CD4-positive, alpha-beta T cell treated with Interleukin-4 for 4 hours (primary cell): ENCODE results near the gene HLA-E.
"Not testable (repeated sequence)": the region's sequence is repeated elsewhere in the genome, so short reads cannot be mapped to it uniquely, and the experiment has no call there.

Source experiments
- DNase-seq: peaks from one replicate; pipeline ENCODE4 v3.0.0-alpha.2; 2020

The HLA-E gene

DNA sequence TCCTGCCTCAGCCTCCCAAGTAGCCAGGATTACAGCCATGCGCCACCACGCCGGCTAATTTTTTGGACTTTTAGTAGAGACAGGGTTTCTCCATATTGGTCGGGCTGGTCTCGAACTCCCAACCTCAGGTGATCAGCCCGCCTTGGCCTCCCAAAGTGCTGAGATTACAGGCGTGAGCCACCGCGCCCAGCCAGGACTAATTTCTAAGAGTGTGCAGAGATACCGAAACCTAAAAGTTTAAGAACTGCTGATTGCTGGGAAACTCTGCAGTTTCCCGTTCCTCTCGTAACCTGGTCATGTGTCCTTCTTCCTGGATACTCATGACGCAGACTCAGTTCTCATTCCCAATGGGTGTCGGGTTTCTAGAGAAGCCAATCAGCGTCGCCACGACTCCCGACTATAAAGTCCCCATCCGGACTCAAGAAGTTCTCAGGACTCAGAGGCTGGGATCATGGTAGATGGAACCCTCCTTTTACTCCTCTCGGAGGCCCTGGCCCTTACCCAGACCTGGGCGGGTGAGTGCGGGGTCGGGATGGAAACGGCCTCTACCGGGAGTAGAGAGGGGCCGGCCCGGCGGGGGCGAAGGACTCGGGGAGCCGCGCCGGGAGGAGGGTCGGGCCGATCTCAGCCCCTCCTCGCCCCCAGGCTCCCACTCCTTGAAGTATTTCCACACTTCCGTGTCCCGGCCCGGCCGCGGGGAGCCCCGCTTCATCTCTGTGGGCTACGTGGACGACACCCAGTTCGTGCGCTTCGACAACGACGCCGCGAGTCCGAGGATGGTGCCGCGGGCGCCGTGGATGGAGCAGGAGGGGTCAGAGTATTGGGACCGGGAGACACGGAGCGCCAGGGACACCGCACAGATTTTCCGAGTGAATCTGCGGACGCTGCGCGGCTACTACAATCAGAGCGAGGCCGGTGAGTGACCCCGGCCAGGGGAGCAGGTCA lies at the start of gene HLA-E:
Gene HLA-E, plus strand, starts transcription at position 429 of the 945 bp plus-strand sequence. Its CDS starts 23 bp downstream, at position 452.
- DNase-seq = peak; percentile 99

GRCh38 chr6:30441171-30441570 lies 48.1 kb upstream of the HLA-E start:
- DNase-seq = peak; percentile 29

GRCh38 chr6:30443657-30444450 lies 45.5 kb upstream of the HLA-E start:
- no peak for DNase-seq

DNA sequence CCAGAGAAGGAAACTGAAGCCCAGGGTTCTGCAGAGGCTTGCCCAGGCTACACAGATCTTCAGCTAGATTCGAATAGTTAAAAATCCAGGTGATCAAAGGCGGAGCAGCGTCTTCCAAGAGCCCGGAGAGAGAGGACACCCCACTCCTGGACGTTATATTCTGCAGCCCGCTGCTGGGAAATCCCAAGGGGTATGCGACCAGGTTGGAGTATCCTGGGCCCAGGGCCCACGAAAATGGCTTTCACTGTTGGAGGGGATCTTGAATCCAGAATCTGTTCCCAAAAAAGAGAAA lies 44.9 kb upstream of the HLA-E start:
- DNase-seq = no peak

DNA sequence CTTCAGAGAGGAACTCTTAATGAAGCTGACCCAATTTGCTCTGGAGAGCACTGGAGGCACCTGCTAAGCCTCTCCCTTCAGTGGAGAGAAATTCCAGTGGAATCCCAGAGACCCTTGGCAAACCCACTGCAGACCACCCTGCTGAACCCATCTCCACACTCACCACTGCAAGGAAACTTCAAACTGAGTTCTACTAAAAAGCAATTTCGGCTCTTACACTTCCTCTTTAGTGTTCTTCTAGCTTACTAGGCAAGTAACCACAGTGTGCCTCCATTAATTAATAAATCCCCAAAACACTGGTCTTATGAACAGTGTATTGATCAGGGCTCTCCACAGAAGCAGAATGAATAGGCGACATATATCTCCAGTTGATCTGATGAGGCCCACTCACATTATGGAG lies 43.0 kb upstream of the HLA-E start:
- DNase-seq = no peak

DNA sequence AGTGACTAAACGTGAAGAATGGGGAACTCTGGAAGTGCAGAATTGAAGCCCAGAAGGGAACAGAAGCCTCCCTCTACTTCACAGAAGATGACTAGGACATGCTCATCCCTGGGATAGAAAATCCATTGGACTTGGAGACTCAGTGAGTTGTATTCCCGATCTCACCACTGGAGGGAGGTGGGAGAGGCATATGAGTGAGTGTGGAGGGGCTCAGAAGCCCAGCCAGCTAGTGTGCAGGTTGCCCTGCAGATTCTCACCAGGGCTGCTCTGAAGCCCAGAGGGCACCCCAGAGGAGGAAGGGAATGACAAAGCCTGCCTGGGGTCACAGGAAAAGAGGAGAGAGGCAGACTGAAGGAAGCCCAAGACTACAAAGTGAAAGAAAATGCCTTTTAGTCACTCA lies 42.1 kb upstream of the HLA-E start:
- no peak for DNase-seq

GRCh38 chr6:30450548-30450908 lies 38.8 kb upstream of the HLA-E start:
- DNase-seq = no peak

- peak; percentile 70 for DNase-seq
Measured at GRCh38 chr6:30450909-30451841, 38.1 kb upstream of the HLA-E start.

- no peak for DNase-seq
Measured at GRCh38 chr6:30452736-30453507, 36.4 kb upstream of the HLA-E start.

DNA sequence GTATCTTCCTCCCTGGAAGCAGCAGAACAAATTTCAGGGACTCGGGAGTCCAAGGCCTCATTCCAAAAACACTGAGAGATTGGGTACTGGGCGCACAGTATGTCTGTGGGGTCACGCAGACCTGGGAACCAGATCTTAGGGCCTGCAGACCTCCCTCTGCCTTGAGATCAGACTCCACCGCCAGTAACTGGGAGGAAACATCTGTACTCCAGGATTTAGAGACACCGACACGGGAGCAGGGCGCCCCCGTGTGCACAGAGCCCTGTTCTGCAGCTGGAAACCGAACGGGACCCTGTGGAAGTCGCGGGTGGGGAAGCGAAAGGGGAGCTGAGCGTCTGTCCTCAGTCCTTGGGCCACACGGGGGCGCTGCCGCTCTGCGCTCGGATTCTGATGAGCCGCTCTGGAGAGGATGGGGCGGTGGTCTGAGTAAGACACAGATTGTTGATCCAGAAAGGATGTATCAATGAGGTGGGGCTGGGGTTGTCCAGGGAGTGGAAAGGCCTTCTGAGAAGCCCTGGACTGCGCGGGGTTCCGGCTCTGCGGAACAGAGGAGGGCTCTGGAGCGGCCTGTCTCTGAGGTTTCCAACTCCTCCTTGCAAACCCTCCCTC lies 35.7 kb upstream of the HLA-E start:
- peak; percentile 76 for DNase-seq

DNA sequence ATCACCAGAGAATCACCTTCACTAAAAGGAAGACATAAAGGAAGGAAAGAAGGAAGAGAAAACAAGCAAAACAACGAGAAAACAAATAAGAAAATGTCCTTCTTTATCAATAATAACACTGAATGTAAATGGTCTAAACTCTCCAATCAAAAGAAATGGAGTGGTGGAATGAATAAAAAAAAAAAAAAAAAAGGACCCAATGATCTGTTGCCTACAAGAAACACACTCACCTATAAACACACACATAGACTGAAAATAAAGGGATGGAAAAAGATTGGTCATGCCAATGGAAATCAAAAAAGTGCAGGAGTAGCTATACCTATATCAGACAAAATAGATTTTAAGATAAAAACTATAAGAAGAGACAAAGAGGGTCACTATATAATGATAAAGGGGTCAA lies 30.2 kb upstream of the HLA-E start:
- no peak for DNase-seq

DNA sequence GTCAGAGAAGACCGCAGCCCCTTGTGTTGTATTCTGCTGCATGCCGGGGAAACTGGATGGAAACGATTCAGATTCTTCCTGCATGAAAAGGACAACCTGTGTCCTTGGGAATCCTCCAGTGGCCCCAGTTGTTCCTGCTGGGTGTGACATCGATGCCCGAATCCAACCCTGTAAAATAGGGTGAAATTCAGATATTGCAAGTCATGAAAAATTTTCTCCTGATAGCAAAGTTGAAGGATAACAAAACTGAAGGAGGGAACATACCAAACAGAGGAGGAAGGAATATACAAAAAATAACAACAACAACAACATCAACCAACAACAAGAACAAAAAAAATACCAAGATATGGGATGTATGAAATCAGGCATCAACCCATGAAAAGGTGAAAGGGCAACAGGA lies 28.3 kb upstream of the HLA-E start:
- DNase-seq = no peak

GRCh38 chr6:30462482-30462881 lies 26.8 kb upstream of the HLA-E start:
- DNase-seq = no peak

DNA sequence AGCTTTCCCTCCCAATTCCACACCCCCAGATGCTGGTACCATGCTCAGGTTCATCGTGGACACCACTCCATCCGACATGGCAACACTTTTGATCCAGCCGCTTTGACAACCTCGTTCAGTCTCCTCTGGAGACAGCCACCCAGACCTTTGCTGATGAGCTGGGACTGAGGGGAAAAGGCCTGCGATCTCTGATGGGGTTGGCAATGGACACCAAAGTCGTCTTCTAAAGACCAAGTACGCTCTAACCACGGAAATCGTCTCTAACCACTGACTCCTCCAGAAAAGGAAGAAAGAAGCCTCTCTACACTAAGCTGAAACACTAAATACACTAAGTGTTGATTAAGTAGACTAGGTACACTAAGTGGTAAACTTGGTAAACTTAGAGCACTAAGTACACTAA lies 26.1 kb upstream of the HLA-E start:
- no peak for DNase-seq

DNA sequence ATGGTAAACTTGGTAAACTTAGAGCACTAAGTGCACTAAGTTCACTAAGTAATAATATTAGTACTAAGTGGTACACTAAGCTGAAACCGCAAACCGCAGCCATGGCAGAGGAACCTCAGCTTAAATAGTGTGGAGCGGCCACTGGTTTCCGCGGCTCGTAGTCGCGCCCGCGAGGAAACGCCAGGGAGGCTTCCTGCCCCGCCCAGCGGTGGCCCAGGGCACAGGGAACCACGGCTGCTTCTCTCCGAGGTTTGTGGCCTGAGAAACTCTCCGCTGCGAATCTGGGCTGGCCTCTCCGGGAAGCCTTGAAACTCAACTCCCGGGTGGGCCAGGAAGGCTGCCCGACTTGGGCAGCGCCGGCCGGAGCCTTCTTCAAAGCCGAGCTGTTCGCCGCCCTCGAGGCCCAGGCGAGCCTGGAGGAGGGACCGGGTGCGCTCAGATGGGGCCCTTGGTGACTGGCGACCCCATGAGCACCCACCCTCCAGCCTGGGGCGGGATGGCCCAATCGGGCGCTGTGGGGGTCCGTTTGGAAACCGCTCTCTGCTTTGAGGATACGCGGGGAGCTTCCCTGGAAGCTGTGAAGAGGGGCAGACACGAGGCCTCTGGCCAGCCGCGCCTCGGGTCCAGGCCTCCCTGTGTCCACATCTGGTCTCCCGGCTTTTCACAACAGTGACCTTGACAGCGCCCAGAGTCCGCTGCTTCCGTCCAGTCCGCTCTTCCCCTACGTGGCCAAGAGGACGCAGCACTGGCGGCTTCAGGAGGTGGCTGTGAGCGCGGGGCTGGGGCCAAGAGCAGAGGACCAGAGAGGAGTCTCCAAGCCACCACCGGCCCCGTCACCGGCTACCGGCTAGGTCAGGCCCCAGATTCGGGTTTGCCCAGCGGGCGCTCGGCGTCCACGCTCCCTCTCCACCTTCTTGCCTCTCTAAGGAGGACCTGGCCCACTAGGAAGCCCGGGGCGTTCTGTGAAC lies 25.4 kb upstream of the HLA-E start:
- DNase-seq = peak; percentile 72

DNA sequence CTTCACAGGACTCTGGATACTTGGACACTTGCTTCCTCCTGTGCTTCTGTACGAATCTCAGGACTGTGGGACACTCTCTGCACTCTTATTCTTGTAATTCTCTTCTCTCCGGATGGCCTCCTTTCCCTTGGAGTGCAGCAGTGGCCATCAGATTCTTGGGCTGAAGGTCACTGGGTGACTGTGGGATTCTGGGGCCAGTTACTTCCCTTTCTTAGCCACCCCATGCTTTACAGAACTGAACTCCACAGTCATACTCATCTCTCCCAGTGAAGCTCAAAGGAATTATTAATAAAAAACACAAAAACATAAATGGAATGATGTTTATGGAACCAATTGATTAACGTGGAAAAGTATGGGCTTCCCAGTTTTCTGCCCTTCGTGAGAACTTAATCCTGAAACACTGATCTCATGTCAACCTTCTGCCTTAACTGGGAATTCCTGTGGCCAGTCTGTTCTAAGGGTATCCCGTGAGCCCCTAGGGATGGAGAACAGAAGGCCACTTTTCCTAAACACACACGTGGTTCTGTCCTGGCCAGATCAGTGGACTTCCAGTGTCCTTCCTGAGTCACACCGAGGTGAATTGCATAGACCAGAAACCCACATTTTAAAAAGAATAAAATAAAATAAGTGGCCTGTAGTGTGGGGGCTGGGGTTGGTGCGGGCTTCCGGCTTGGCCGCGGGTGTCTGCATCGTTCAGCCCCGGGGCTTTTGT lies 23.6 kb upstream of the HLA-E start:
- DNase-seq = no peak

DNA sequence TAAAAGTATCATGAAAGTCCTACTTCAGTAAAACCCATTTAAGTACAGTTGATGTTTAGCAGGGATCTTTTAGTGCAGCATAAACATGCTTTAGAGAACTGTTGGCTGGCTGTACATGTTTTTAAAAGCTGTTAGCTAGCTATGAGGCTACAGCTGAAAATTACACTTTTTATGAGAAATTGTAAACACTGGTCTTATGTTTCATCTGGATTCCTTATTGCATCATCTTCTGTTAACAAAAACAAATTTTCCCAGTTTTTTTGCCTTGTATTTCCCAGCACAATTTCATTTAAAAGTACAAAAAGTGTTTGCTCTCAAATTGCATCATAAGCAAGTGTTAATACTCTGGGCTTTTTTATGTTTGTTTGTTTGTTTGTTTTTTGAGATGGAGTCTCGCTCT lies 18.3 kb upstream of the HLA-E start:
- no peak for DNase-seq

- not testable (repeated sequence) for DNase-seq
Measured at GRCh38 chr6:30475116-30475515, 14.2 kb upstream of the HLA-E start.

DNA sequence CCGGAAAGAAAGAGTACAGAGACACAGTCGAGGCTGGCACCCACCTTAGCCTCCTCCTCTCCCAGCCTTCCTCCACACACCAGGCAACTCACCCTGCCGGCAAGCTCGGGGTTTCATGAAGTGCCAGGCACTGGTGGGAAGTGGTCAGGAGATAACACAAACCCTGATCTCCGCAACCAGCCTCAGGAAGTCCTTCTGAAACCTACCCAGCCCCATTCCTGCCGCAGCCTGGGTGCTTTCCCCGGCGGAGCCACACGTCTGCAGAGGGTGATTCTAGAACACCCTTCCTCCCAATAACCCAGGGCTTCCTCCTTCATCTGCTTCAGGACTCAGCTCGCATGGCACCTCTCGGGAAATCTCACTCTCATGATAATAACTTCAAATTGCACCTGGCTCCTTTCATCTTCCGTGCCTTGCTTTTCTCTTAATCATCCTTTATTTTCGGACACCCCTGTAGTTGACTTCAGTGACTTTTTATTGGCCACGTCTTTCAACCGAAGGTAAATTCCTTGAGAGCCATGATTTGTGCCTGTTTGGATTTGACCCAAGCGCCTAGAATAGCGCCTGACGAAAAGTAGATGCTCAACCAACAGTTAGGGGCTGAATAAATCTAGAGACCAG lies 8.7 kb upstream of the HLA-E start:
- peak; percentile 71 for DNase-seq
